Liver (tissue), 3 donors: ENCODE data around the gene MAN1C1.

Experiments used
- CTCF ChIP-seq: fragments of 150-350 bp; IDR thresholded peaks from 2 replicates; pipeline ENCODE4 v1.5.1; 2017; ENCODE audit warnings: improper control_type of control experiment, low read depth, low read length; ENCODE audit not compliant: missing input control
- EGR1 ChIP-seq, 2 donors: IDR thresholded peaks; 2 replicates each; pipeline ENCODE4 v1.6.1; 2016 to 2018; ENCODE audit warnings: antibody characterized with exemption in 2 of 2, low read depth in 2 of 2
- GABPA ChIP-seq, 2 donors: IDR thresholded peaks in 1 of 2; conservative IDR thresholded peaks in 1 of 2; 2 replicates each; pipeline ENCODE4 v1.6.1; 2016; ENCODE audit warnings: antibody characterized with exemption in 2 of 2, mild to moderate bottlenecking in 1 of 2, moderate library complexity in 1 of 2
- donor health status: healthy.
- donor health status: healthy.

GRCh38 chr1:25714372-25714931, 97.9 kb downstream of the MAN1C1 start:
- TF ChIP-seq CTCF (no peak), GABPA (IDR thresholded peaks at IDR 0.05 in 1 of 2, conservative IDR thresholded peaks at IDR 0.05 in 1 of 2) (no peak), EGR1 (IDR thresholded peaks at IDR 0.05; ENCODE audit: low read depth in 2 of 2) (no peak)
